Motor neuron (in vitro differentiated cells): ENCODE data around the gene AHRR. TPM values are rescaled to one million over a fixed set of nuclear protein-coding genes. Genes with fewer than 3 reads are reported as not detected.
"Not testable (repeated sequence)": the region's sequence is repeated elsewhere in the genome, so short reads cannot be mapped to it uniquely, and the experiment has no call there.

ENCODE experiments used
- ATAC-seq, 8 experiments: fragments of 200-7000 bp; cut with Tn5 transposase; replicated peaks in 6 of 8; 2 replicates each; pipeline ENCODE4 v1.8.0; 2021; ENCODE audit warnings: mild to moderate bottlenecking in 8 of 8, moderate library complexity in 8 of 8
- H3K27ac ChIP-seq, 2 donors: fragments of 250-450 bp; sonication (Bioruptor Pico); 2 replicates each; pipeline ENCODE4 v1.9.0; 2021; ENCODE audit warnings: antibody characterized with exemption in 2 of 2, mild to moderate bottlenecking in 2 of 2, moderate library complexity in 1 of 2
- H3K4me1 ChIP-seq, 2 donors: fragments of 250-450 bp; sonication (Bioruptor Pico); replicated peaks in 1 of 2; 2 replicates each; pipeline ENCODE4 v1.6.1; 2021; ENCODE audit warnings: antibody characterized with exemption in 2 of 2, mild to moderate bottlenecking in 2 of 2, moderate library complexity in 1 of 2
- H3K4me3 ChIP-seq, 5 donors: fragments of 250-450 bp; sonication (Bioruptor Pico); 2 replicates each; pipeline ENCODE4 v1.9.0; 2021; ENCODE audit warnings: antibody characterized with exemption in 5 of 5, mild to moderate bottlenecking in 5 of 5, moderate library complexity in 4 of 5
- WGBS, 10 experiments: fragments of 450-650 bp; shearing (Covaris generic); methylation state at CpG; one replicate each; pipeline ENCODE4 v1.0.0; 2022; 5-methylcytosine and 5-hydroxymethylcytosine counted together
- in situ Hi-C, 9 experiments: fragments of 400-800 bp; cut with MboI; loops; one replicate each; pipeline ENCODE4 v1.15.0; 2021; ENCODE audit warnings: low sequenced_read_pairs in 9 of 9, low pct_unique_long_range_greater_than_20kb in 2 of 9; ENCODE audit not compliant: unreplicated experiment in 9 of 9
- total RNA-seq, 8 experiments: library from RNA; unstranded; fragments of 300-600 nt; gene quantifications; 2 replicates each; pipeline versions ENCODE4 v1.2.3 to v1.2.4, GENCODE V29; 2022

The AHRR gene
- 10 to 100 TPM in 1 of 8 experiments, 1 to 10 TPM in 7; 1.1 to 24.0 (median 1.6) TPM for total RNA-seq

- H3K4me1 ChIP-seq, result peaks cover 4 to 9% of the 10 kb centered on the region in 2 donors
- ATAC-seq, result peak; percentile 82 to 89 (median 86)
- peak within 1 kb of the TSS; percentile 37 to 69 (median 47) for H3K4me3 ChIP-seq
- 0% methylated on average over 6 of the region's 51 CpGs; no CpG with 5 or more reads in 9 of the 10 experiments for WGBS, 10 experiments
- no peak within 1 kb of the TSS for H3K27ac ChIP-seq
- in situ Hi-C loops, result loop anchor here in 2 of 9 experiments (10.0 kb wide), 1 partner anchor 114 kb away; no protein-coding TSS in a partner anchor
Measured at GRCh38 chr5:321230-321725, at the start of gene AHRR. AHRR (plus strand) TSS chr5:321714; CDS start chr5:343903, 22,189 bp downstream.

DNA sequence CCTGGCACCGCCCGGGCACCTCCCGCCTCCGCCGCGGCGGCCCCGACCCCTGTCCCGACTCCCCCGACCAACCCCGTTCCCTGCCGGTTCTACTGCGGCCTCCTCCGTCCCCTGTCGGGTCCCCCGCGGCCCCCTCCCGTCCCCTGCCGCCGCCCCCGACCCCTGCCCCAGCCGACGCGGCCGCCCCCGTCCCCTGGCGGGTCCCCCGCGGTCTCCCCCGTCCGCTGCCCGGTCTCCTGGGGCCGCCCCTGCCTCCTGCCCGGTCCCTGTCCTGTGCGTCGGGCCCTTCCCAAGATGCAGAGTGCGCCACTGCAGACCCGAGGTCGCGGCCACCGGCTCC lies 49.7 kb upstream of the AHRR start:
- H3K4me3 ChIP-seq, result peak overlapping the region; percentile 48 to 97 (median 81)
- WGBS, 10 experiments, result no CpG with 5 or more reads among the region's 41 CpGs
- in situ Hi-C loops, H3K4me1 ChIP-seq: not testable (repeated sequence)
- ATAC-seq, result peak in 4 of 8 experiments; percentile 0 to 4 (median 1)
- peak overlapping the region; percentile 31 to 85 for H3K27ac ChIP-seq

DNA sequence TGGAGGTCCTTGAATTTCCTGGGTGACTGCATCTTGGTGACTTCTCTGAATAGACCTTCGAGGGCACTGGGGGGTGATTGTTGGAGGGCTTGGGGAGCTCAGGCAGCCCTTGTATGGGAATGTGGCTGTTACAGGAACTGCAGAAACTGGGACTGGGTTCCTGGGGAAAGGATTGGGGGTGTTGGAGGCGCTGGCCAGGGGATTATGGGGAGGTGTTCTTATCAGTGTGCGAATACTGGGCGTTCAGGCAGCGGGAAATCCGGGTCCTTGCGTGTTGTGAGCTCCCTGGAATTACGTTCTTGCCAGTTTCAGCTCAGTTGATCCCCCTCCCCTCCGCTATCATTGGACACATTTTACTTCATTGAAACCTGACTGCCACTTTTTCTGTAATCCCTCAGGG lies 48.4 kb upstream of the AHRR start:
- H3K4me1 ChIP-seq, H3K27ac ChIP-seq, H3K4me3 ChIP-seq, ATAC-seq, in situ Hi-C loops: not testable (repeated sequence)
- WGBS, 10 experiments, result no CpG with 5 or more reads among the region's 9 CpGs

- in situ Hi-C loops, H3K27ac ChIP-seq, ATAC-seq, H3K4me3 ChIP-seq, H3K4me1 ChIP-seq: not testable (repeated sequence)
- WGBS, 10 experiments, result 61 to 100% (median 71%) methylated on average over 2 to 6 of the region's 7 CpGs; no CpG with 5 or more reads in 3 of the 10 experiments
Measured at GRCh38 chr5:273491-273890, 48.0 kb upstream of the AHRR start.

GRCh38 chr5:274346-274745 lies 47.2 kb upstream of the AHRR start:
- H3K27ac ChIP-seq, in situ Hi-C loops, H3K4me3 ChIP-seq, ATAC-seq, H3K4me1 ChIP-seq: not testable (repeated sequence)
- 80 to 100% (median 95%) methylated on average over 1 to 5 of the region's 7 CpGs; no CpG with 5 or more reads in 3 of the 10 experiments for WGBS, 10 experiments

DNA sequence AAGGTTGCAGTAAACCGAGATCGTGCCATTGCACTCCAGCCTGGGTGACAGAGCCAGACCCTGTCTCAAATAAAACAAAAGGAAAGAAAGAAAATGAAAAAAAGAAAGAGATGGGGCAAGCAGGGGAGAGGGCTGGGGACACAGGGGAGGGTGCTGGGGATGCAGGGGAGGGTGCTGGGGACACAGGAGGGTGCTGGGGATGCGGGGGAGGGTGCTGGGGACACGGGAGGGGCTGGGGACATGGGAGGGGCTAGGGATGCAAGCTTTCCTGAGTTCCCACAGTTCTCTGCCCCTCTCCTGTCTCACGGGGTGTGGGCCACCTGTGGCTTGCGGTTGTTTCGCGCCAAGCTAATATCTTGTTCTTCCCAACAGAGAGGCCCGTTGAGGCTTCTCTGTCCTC lies 42.9 kb upstream of the AHRR start:
- in situ Hi-C loops, result no loop called here
- Histone ChIP-seq H3K27ac (no peak overlapping the region), H3K4me3 (no peak overlapping the region), H3K4me1 (no peaks in the 10 kb centered on the region)
- 100% methylated on average over 2 of the region's 9 CpGs; no CpG with 5 or more reads in 9 of the 10 experiments for WGBS, 10 experiments
- no peak for ATAC-seq

DNA sequence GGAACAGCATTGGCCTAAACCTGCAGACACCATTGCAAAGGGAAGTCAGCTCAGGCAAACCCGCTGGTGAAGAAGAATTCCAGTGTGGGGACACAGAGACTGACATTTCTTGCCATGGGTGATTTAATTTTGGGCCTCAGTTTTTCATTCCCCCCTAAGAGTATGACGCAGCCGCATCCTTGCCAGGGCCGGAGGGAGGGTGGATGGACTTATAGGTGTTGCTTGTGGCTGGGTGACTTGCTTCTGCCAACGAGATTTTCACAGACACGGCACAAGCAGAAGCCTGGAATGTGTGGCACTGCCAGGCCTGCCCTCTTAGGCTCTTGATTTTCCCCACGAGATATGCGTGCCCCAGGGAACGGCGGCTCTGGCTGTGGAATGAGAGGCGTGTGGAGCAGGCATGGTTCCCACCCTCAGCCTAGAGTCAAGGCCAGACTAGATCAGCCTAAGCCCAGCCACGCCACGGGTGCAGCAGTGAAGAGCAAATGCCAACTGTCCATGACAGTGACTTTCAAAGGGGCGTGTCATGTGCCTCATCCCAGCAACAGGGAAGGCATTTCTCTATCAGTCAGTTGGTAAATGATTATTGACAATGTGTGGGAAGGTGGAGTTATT lies 42.4 kb upstream of the AHRR start:
- in situ Hi-C loops, H3K27ac ChIP-seq, H3K4me1 ChIP-seq, H3K4me3 ChIP-seq, ATAC-seq: not testable (repeated sequence)
- WGBS, 10 experiments, result 0 to 100% (median 71%) methylated on average over 1 to 10 of the region's 14 CpGs; no CpG with 5 or more reads in 2 of the 10 experiments

DNA sequence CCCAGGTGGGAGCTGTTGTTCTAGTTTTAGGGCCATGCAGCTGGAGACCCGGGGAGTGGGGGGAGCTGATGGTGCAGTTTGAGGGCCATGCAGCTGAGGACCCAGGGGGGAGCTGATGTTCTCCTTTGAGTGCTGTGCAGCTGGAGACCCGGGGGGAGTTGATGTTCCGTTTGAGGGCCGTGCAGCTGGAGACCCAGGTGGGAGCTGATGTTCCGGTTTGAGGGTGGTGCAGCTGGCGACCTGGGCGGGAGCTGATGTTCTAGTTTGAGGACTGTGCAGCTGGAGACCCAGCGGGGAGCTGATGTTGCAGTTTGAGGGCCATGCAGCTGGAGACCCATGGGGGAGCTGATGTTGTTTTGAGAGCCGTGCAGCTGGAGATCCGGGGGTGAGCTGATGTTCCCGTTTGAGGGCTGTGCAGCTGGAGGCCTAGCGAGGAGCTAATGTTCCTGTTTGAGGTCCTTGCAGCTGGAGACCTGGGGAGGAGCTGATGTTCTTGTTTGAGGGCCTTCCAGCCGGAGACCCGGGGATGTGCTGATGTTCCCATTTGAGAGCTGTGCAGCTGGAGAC lies 35.4 kb upstream of the AHRR start:
- Histone ChIP-seq H3K4me1 (no peaks in the 10 kb centered on the region), H3K27ac (no peak overlapping the region), H3K4me3 (no peak overlapping the region)
- in situ Hi-C loops, result no loop called here
- no peak for ATAC-seq
- 67 to 100% (median 95%) methylated on average over 4 to 10 of the region's 14 CpGs; no CpG with 5 or more reads in 7 of the 10 experiments for WGBS, 10 experiments

DNA sequence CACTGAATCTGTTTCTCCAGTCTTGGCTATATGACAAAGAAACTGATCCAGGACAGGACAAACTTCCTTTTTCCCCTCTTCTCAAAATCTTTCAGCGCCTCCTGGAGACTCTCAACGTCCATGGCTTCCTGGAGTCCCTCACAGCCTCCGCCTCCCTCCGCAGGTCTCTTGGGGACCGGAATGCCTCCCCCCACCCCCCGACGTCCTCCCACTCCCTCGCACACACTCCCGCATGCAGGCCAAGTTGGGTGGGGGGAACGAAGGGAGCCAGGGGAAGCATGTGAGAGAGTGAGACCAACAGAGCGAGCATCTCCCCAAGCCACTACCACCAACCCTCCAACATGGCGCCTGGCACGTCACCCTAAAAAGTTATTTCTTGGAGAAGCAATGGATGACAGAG lies 31.3 kb upstream of the AHRR start:
- H3K4me3 ChIP-seq, H3K27ac ChIP-seq, H3K4me1 ChIP-seq, ATAC-seq, in situ Hi-C loops: not testable (repeated sequence)
- no CpG with 5 or more reads among the region's 13 CpGs for WGBS, 10 experiments

GRCh38 chr5:291345-291744 lies 30.2 kb upstream of the AHRR start:
- ATAC-seq, H3K4me3 ChIP-seq, H3K27ac ChIP-seq, H3K4me1 ChIP-seq, in situ Hi-C loops: not testable (repeated sequence)
- 90 to 100% (median 100%) methylated on average over 1 to 2 of the region's 10 CpGs; no CpG with 5 or more reads in 6 of the 10 experiments for WGBS, 10 experiments

- H3K27ac ChIP-seq, H3K4me3 ChIP-seq, ATAC-seq, H3K4me1 ChIP-seq, in situ Hi-C loops: not testable (repeated sequence)
- WGBS, 10 experiments, result no CpG with 5 or more reads among the region's 17 CpGs
Measured at GRCh38 chr5:294788-295187, 26.7 kb upstream of the AHRR start.

- WGBS, 10 experiments, result 100% methylated on average over 1 of the region's 10 CpGs; no CpG with 5 or more reads in 9 of the 10 experiments
- H3K27ac ChIP-seq, ATAC-seq, H3K4me3 ChIP-seq, in situ Hi-C loops, H3K4me1 ChIP-seq: not testable (repeated sequence)
Measured at GRCh38 chr5:296207-296606, 25.3 kb upstream of the AHRR start.

DNA sequence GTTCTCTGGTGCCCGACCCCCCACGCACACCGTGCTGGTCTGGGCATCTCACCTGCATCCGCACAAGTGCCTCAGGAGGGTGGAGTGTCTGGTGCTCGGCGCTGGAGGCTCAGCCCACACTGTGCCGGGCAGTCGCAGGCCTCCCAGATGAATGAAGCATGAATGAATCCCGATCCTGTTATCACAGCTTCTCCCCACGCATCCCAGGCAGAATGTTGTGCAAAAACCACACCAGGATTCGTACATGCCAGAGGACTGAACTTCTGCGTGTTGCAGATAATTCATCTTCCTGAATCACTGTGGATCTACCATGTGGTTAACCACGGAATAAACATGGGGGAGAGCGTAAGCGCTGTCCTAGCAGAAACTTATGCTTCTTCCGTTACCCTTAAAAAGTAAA lies 24.6 kb upstream of the AHRR start:
- ATAC-seq, H3K4me3 ChIP-seq, in situ Hi-C loops, H3K4me1 ChIP-seq, H3K27ac ChIP-seq: not testable (repeated sequence)
- WGBS, 10 experiments, result 80 to 100% (median 100%) methylated on average over 1 to 5 of the region's 16 CpGs; no CpG with 5 or more reads in 3 of the 10 experiments
